NB4 (cell line): Measurements from ENCODE around the gene CDKAL1.

ENCODE experiments used
- CTCF ChIP-seq: IDR thresholded peaks from one replicate; pipeline ENCODE4 v1.5.1; 2012; ENCODE audit warnings: low read depth, low read length
- MAX ChIP-seq: IDR thresholded peaks from 2 replicates; pipeline ENCODE4 v1.6.1; 2011; ENCODE audit warnings: low read depth, low read length
- MYC ChIP-seq: IDR thresholded peaks from 2 replicates; pipeline ENCODE4 v1.6.1; 2011; ENCODE audit warnings: low read depth, low read length
- POLR2A ChIP-seq: IDR thresholded peaks from 2 replicates; pipeline ENCODE4 v1.6.1; 2011; ENCODE audit warnings: mild to moderate bottlenecking; ENCODE audit not compliant: insufficient read length; ENCODE audit errors: extremely low read depth

DNA sequence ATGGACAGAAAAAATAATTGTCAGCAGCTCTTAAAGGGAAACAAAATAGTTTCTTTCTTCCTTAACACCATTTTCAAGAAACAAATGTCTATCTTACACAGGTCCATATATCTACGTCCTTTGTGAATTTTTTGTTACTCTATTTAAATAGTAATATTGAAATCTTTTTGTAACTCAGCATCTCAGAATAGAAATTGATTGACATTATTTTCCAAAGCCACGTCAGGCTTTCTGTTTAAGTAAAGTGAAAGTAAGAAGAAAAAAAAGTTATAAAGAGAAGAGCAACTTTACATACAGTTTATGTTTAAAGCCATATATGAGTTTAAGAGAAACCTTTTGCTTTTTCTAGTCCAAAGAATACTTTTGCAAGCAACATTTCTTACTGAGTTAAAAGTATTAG, 656.4 kb downstream of the CDKAL1 start:
- no peak for TF ChIP-seq CTCF
- TF ChIP-seq MAX: no peak
- no peak for TF ChIP-seq POLR2A
- TF ChIP-seq MYC: no peak
